ENCODE results near the gene GTF2F2. TPM values are rescaled to one million over a fixed set of nuclear protein-coding genes. Genes with fewer than 3 reads are reported as not detected.

The GTF2F2 gene
- total and polyA plus RNA-seq, 7 donors = 18.5 to 32.7 (median 28.5) TPM

DNA sequence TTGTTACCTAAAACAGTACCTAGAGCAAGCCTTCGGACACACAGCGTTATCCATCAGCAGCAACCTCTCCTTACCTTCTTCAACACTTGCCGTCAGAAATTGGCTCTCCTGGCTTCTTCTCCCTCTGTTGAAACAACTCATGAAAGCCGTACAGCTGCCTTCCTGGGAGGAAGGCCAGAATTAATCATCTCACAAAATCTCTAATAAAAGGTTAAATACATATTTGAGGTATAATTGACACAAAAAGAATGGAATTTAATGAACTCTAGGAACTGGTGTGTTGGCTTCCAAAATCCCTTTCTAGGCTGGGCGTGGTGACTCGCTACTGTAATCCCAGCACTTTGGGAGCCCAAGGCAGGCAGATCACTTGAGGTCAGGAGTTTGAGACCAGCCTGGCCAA is 37.3 kb upstream of the GTF2F2 start:
- intact Hi-C loops (cut with DNase I) = no loop called here
- Histone ChIP-seq H3K9me3 (no peaks in the 10 kb centered on the region), H3K4me1 (no peaks in the 10 kb centered on the region), H3K36me3 (no peaks in the 10 kb centered on the region), H3K27me3 (no peaks in the 10 kb centered on the region), H3K27ac (no peak overlapping the region), H3K4me3 (no peak overlapping the region)
- WGBS, 2 donors = 91% methylated on average over 6 of the region's 6 CpGs
- TF ChIP-seq POLR2A (IDR thresholded peaks at IDR 0.05) = no peak
- TF ChIP-seq, protein P1, sequence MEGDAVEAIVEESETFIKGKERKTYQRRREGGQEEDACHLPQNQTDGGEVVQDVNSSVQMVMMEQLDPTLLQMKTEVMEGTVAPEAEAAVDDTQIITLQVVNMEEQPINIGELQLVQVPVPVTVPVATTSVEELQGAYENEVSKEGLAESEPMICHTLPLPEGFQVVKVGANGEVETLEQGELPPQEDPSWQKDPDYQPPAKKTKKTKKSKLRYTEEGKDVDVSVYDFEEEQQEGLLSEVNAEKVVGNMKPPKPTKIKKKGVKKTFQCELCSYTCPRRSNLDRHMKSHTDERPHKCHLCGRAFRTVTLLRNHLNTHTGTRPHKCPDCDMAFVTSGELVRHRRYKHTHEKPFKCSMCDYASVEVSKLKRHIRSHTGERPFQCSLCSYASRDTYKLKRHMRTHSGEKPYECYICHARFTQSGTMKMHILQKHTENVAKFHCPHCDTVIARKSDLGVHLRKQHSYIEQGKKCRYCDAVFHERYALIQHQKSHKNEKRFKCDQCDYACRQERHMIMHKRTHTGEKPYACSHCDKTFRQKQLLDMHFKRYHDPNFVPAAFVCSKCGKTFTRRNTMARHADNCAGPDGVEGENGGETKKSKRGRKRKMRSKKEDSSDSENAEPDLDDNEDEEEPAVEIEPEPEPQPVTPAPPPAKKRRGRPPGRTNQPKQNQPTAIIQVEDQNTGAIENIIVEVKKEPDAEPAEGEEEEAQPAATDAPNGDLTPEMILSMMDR (IDR thresholded peaks at IDR 0.05) = no peak
- TF ChIP-seq POLR2AphosphoS5 (IDR thresholded peaks at IDR 0.05) = no peak
- no peak for TF ChIP-seq EP300 (IDR thresholded peaks at IDR 0.05)
- DNase-seq = no peak

DNA sequence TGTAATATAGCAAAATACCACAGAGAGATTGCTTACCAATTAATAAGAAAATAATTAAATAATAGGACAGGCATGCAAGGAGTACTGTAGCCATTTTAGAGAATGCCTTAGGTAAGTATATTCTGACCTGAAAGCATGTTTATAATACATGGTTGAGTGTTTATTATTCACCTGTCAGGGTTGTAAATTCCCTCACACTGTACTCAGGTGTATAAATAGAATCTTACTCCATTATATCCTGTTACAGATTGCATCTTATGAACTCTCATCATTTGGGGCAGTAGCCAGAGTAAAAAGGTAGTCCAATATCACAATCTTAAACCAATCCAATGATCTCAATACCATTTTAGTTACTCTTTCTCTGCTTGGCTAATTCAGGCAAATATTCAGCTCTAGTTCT is 35.8 kb upstream of the GTF2F2 start:
- no peak for DNase-seq
- Histone ChIP-seq H3K4me1 (no peaks in the 10 kb centered on the region), H3K27ac (no peak overlapping the region), H3K27me3 (no peaks in the 10 kb centered on the region), H3K9me3 (no peaks in the 10 kb centered on the region), H3K36me3 (no peaks in the 10 kb centered on the region), H3K4me3 (no peak overlapping the region)
- TF ChIP-seq POLR2AphosphoS5 (IDR thresholded peaks at IDR 0.05) = no peak
- intact Hi-C loops (cut with DNase I) = no loop called here

DNA sequence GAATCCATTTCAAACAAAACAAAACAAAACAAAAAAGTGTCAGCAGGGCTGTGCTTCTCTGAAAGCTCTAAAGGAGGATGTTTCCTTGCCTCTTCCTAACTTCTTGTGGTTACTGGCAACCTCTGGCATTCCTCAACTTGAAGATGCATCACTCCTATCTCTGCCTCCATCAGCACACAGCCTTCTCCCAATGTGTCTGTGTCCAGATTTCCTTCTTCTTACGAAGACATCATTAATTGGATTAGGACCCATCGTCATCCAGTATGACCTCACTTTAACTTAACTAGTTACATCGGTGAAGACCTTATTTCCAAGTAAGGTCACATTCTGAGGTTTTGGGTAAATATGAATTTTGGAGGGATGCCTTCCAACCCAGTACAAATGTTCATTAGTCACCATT is 33.8 kb upstream of the GTF2F2 start:
- no peak for DNase-seq
- no peaks in the 10 kb centered on the region for H3K27me3 ChIP-seq
- WGBS, 2 donors = 91 to 92% methylated on average over 3 of the region's 3 CpGs
- no peak for TF ChIP-seq EP300 (IDR thresholded peaks at IDR 0.05)
- TF ChIP-seq POLR2A (IDR thresholded peaks at IDR 0.05) = no peak
- TF ChIP-seq POLR2AphosphoS5 (IDR thresholded peaks at IDR 0.05) = no peak
- no peak overlapping the region for H3K4me3 ChIP-seq
- H3K36me3 ChIP-seq = no peaks in the 10 kb centered on the region
- H3K4me1 ChIP-seq = no peaks in the 10 kb centered on the region
- no peak overlapping the region for H3K27ac ChIP-seq
- intact Hi-C loops (cut with DNase I) = no loop called here
- no peaks in the 10 kb centered on the region for H3K9me3 ChIP-seq

DNA sequence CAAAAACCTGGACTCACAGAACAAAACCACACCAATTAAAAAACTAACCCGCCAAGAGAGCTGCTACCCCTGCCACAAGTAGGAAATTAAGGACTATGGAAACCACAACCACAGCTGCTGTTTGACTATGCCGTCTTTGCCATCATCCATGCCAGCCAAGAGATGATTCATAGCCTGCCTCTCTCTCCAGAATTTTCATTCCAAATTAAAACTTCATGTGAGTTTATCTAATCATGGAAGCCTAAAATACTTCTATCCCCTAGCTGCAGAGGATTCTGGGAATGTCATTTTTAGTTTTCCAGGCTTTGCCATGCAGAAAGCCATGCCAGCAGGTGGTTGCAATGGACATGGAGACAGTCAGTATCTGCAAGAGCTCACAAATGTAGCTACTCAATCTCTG is 27.6 kb upstream of the GTF2F2 start:
- Histone ChIP-seq H3K36me3 (no peaks in the 10 kb centered on the region), H3K4me3 (no peak overlapping the region), H3K27me3 (no peaks in the 10 kb centered on the region), H3K4me1 (no peaks in the 10 kb centered on the region), H3K27ac (no peak overlapping the region), H3K9me3 (no peaks in the 10 kb centered on the region)
- 41 to 78% methylated on average over 2 of the region's 2 CpGs for WGBS, 2 donors
- intact Hi-C loops (cut with DNase I) = no loop called here
- no peak for TF ChIP-seq POLR2A (IDR thresholded peaks at IDR 0.05)
- TF ChIP-seq POLR2AphosphoS5 (IDR thresholded peaks at IDR 0.05) = no peak
- TF ChIP-seq, protein P1 (IDR thresholded peaks at IDR 0.05) = no peak
- TF ChIP-seq EP300 (IDR thresholded peaks at IDR 0.05) = no peak
- no peak for DNase-seq

DNA sequence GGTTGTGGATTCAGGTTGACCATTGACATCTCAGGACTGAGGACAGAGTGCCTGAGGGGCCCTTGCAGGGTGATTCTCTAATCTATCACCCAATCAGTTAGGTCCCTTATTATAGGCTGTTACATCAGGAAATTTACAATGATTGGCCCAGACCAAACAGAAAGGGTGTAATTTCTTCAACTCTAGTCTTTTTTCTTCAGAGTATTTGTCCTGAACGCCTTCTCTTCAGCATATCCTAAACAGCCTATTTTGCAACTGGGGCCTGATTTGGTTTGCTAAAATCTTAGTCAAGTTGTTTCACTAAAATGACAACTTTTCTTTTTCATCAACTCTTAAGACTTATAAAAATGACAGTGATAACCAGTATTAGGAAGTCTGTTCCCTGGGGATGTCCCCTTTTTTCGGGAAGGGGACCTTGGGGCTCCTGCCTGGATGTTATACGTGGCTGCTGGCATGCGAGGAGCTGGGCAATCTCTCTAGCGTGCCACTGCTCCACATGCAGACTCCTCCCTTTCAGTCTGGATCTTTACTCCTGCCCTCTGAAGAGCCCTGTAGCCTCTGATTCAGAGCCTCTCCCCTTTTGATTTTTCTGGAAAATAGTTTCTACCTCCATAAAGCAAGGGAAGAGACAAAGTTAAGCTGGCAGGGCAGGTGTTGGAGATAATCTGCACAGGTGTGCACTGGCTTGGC is 19.6 kb upstream of the GTF2F2 start:
- peaks cover 0 to 7% (median 0%) of the 10 kb centered on the region in 4 donors for H3K4me1 ChIP-seq
- 92 to 97% methylated on average over 5 of the region's 5 CpGs for WGBS, 2 donors

More for the DNA sequence above, 19.6 kb upstream of the GTF2F2 start:
- TF ChIP-seq, protein P1 (IDR thresholded peaks at IDR 0.05) = no peak
- no peak for TF ChIP-seq EP300 (IDR thresholded peaks at IDR 0.05)
- TF ChIP-seq POLR2AphosphoS5 (IDR thresholded peaks at IDR 0.05) = no peak
- TF ChIP-seq POLR2A (IDR thresholded peaks at IDR 0.05) = no peak
- no peak overlapping the region for H3K4me3 ChIP-seq
- intact Hi-C loops (cut with DNase I) = no loop called here
- DNase-seq = no peak
- H3K27ac ChIP-seq = no peak overlapping the region
- no peaks in the 10 kb centered on the region for H3K9me3 ChIP-seq
- no peaks in the 10 kb centered on the region for H3K36me3 ChIP-seq
- no peaks in the 10 kb centered on the region for H3K27me3 ChIP-seq
